ENCODE results near the gene DNAH17.

DNA sequence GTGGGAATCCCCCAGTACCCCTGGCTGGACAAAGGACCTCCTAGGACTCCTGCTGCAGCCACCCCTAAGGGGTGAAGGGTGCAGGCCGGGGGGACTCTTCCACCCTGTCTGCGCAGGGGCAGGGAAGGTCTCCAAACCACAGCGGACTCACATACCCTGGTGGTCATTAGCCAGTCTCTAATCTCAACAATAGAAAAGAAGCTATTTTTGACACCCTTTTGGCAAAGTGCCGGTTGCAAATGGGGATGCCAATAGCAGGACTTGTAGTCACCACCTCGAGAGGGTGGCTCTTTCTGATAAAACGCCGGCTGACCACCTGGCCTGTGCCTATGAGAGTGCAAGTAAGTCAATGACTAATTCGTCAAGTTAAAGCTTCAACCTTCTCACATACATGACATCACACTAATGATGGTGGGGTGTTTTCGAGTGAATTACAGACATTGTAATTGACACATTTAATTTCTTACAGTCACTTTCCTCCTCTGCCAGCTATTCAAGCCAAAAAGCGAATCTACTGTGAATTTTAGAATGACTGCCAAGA lies 23.1 kb upstream of the DNAH17 start:
- no peak for TF ChIP-seq EZH2 (IDR thresholded peaks at IDR 0.05)
- no peak for TF ChIP-seq SP1 (IDR thresholded peaks at IDR 0.05; ENCODE audit: low read depth)
- TF ChIP-seq YY1 (IDR thresholded peaks at IDR 0.05; ENCODE audit: extremely low read depth, insufficient replicate concordance, low read depth, low read length) = no peak
- TF ChIP-seq, protein P1, sequence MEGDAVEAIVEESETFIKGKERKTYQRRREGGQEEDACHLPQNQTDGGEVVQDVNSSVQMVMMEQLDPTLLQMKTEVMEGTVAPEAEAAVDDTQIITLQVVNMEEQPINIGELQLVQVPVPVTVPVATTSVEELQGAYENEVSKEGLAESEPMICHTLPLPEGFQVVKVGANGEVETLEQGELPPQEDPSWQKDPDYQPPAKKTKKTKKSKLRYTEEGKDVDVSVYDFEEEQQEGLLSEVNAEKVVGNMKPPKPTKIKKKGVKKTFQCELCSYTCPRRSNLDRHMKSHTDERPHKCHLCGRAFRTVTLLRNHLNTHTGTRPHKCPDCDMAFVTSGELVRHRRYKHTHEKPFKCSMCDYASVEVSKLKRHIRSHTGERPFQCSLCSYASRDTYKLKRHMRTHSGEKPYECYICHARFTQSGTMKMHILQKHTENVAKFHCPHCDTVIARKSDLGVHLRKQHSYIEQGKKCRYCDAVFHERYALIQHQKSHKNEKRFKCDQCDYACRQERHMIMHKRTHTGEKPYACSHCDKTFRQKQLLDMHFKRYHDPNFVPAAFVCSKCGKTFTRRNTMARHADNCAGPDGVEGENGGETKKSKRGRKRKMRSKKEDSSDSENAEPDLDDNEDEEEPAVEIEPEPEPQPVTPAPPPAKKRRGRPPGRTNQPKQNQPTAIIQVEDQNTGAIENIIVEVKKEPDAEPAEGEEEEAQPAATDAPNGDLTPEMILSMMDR (IDR thresholded peaks at IDR 0.05 in 2 of 3, conservative IDR thresholded peaks at IDR 0.05 in 1 of 3; ENCODE audit: borderline replicate concordance in 1 of 3, insufficient read depth in 1 of 3, low read depth in 2 of 3, low read length in 2 of 3) = no peak
- TF ChIP-seq RAD21 (IDR thresholded peaks at IDR 0.05; ENCODE audit: low read depth) = no peak
- no peak for TF ChIP-seq SRF (IDR thresholded peaks at IDR 0.05; ENCODE audit: low read depth)
- TF ChIP-seq POLR2A (IDR thresholded peaks at IDR 0.05; ENCODE audit: borderline replicate concordance, extremely low read depth, insufficient read depth, insufficient read length) = no peak
- no peak for TF ChIP-seq POLR2AphosphoS5 (IDR thresholded peaks at IDR 0.05; ENCODE audit: low read depth, low read length)
- no peak for TF ChIP-seq EGR1 (IDR thresholded peaks at IDR 0.05; ENCODE audit: low read depth)
- TF ChIP-seq JUND (IDR thresholded peaks at IDR 0.05) = no peak

All from HCT116 (cell line).